WTC11 (cell line): ENCODE data around the gene TERC. TPM values are rescaled to one million over a fixed set of nuclear protein-coding genes. Genes with fewer than 3 reads are reported as not detected.

Experiments used
- ATAC-seq: fragments of 200-7000 bp; cut with Tn5 transposase; 2 replicates; pipeline ENCODE4 v1.10.0; 2021; ENCODE audit warnings: mild to moderate bottlenecking, moderate library complexity
- CTCF ChIA-PET: fragments of 300-600 bp; sonication (Branson Sonifier 250); formaldehyde crosslinking; loops from one replicate; lab custom pipeline; 2021; ENCODE audit warnings: antibody characterized with exemption; lab: Charles Lee
- POLR2A ChIA-PET: fragments of 350-600 bp; sonication (Branson Sonifier 250); formaldehyde crosslinking; loops from one replicate; lab custom pipeline; 2021; ENCODE audit warnings: antibody characterized with exemption; lab: Charles Lee
- DNase-seq: peaks from one replicate; pipeline ENCODE4 v3.0.0; 2021; ENCODE audit warnings: low spot score
- H3K27ac Mint-ChIP-seq: 2 replicates; pipeline ENCODE4 v1.8.0; 2021; ENCODE audit warnings: mixed read lengths
- H3K27me3 Mint-ChIP-seq: 2 replicates; pipeline ENCODE4 v1.8.0; 2021; ENCODE audit warnings: low read depth, mild to moderate bottlenecking, moderate library complexity, mixed read lengths
- H3K36me3 Mint-ChIP-seq: 2 replicates; pipeline ENCODE4 v1.8.0; 2021; ENCODE audit warnings: mixed read lengths
- H3K4me1 Mint-ChIP-seq: 2 replicates; pipeline ENCODE4 v1.8.0; 2022; ENCODE audit warnings: mixed read lengths
- H3K4me3 Mint-ChIP-seq: 2 replicates; pipeline ENCODE4 v1.8.0; 2021; ENCODE audit warnings: mild to moderate bottlenecking, moderate library complexity, mixed read lengths
- H3K9me3 Mint-ChIP-seq: 2 replicates; pipeline ENCODE4 v1.8.0; 2021; ENCODE audit warnings: mixed read lengths
- CREB1 ChIP-seq: sonication (generic); formaldehyde crosslinking; IDR thresholded peaks from 2 replicates; pipeline ENCODE4 v1.8.0; 2023; ENCODE audit warnings: mild to moderate bottlenecking, missing genetic modification reagents
- ERG ChIP-seq: fragments of 250-450 bp; sonication (Bioruptor Pico); IDR thresholded peaks from 2 replicates; pipeline ENCODE4 v1.8.0; 2021; ENCODE audit warnings: mild to moderate bottlenecking
- ETV6 ChIP-seq: sonication (generic); formaldehyde crosslinking; IDR thresholded peaks from 2 replicates; pipeline ENCODE4 v1.8.1; 2022; ENCODE audit warnings: mild to moderate bottlenecking, missing genetic modification reagents
- FOXJ3 ChIP-seq: sonication (generic); formaldehyde crosslinking; IDR thresholded peaks from 2 replicates; pipeline ENCODE4 v1.9.0; 2021; ENCODE audit warnings: missing genetic modification reagents, mild to moderate bottlenecking, borderline replicate concordance
- FOXK1 ChIP-seq: sonication (generic); formaldehyde crosslinking; IDR thresholded peaks from 2 replicates; pipeline ENCODE4 v1.8.0; 2022; ENCODE audit warnings: mild to moderate bottlenecking, moderate library complexity, missing genetic modification reagents
- FOXP4 ChIP-seq: sonication (generic); formaldehyde crosslinking; IDR thresholded peaks from 2 replicates; pipeline ENCODE4 v1.8.0; 2022; ENCODE audit warnings: mild to moderate bottlenecking, missing genetic modification reagents
- GABPB1 ChIP-seq: sonication (generic); formaldehyde crosslinking; IDR thresholded peaks from 2 replicates; pipeline ENCODE4 v1.8.1; 2023; ENCODE audit warnings: mild to moderate bottlenecking, missing genetic modification reagents
- HMGXB4 ChIP-seq: sonication (generic); formaldehyde crosslinking; IDR thresholded peaks from 2 replicates; pipeline ENCODE4 v1.8.1; 2023; ENCODE audit warnings: mild to moderate bottlenecking, moderate library complexity, missing genetic modification reagents
- JUN ChIP-seq: sonication (generic); formaldehyde crosslinking; IDR thresholded peaks from 2 replicates; pipeline ENCODE4 v1.8.0; 2023; ENCODE audit warnings: mild to moderate bottlenecking, missing genetic modification reagents
- KAT7 ChIP-seq: sonication (generic); formaldehyde crosslinking; IDR thresholded peaks from 2 replicates; pipeline ENCODE4 v1.8.1; 2023; ENCODE audit warnings: missing genetic modification reagents, mild to moderate bottlenecking, borderline replicate concordance
- MAX ChIP-seq: sonication (generic); formaldehyde crosslinking; IDR thresholded peaks from 2 replicates; pipeline ENCODE4 v1.8.0; 2022; ENCODE audit warnings: mild to moderate bottlenecking, missing genetic modification reagents
- NR1H2 ChIP-seq: sonication (generic); formaldehyde crosslinking; IDR thresholded peaks from 2 replicates; pipeline ENCODE4 v1.9.0; 2021; ENCODE audit warnings: mild to moderate bottlenecking, moderate library complexity, missing genetic modification reagents
- RORB ChIP-seq: fragments of 250-450 bp; sonication (Bioruptor Pico); IDR thresholded peaks from 2 replicates; pipeline ENCODE4 v1.9.0; 2021; ENCODE audit warnings: mild to moderate bottlenecking
- SOX15 ChIP-seq: fragments of 250-450 bp; sonication (Bioruptor Pico); IDR thresholded peaks from 2 replicates; pipeline ENCODE4 v1.9.0; 2021; ENCODE audit warnings: mild to moderate bottlenecking
- STAT6 ChIP-seq: sonication (generic); formaldehyde crosslinking; conservative IDR thresholded peaks from 2 replicates; pipeline ENCODE4 v1.8.1; 2023; ENCODE audit warnings: mild to moderate bottlenecking, low read depth, missing genetic modification reagents, moderate library complexity
- ZBTB21 ChIP-seq: sonication (generic); formaldehyde crosslinking; IDR thresholded peaks from 2 replicates; pipeline ENCODE4 v1.8.1; 2023; ENCODE audit warnings: mild to moderate bottlenecking, missing genetic modification reagents, borderline replicate concordance
- ZNF121 ChIP-seq: sonication (generic); formaldehyde crosslinking; IDR thresholded peaks from 2 replicates; pipeline ENCODE4 v1.8.0; 2023; ENCODE audit warnings: missing genetic modification reagents
- ZNF219 ChIP-seq: sonication (generic); formaldehyde crosslinking; IDR thresholded peaks from 2 replicates; pipeline ENCODE4 v1.8.0; 2023; ENCODE audit warnings: missing genetic modification reagents, mild to moderate bottlenecking, borderline replicate concordance
- ZNF281 ChIP-seq: sonication (generic); formaldehyde crosslinking; IDR thresholded peaks from 2 replicates; pipeline ENCODE4 v1.8.0; 2023; ENCODE audit warnings: mild to moderate bottlenecking, missing genetic modification reagents
- ZNF416 ChIP-seq: fragments of 250-450 bp; sonication (Bioruptor Pico); IDR thresholded peaks from 2 replicates; pipeline ENCODE4 v1.9.0; 2021; ENCODE audit warnings: mild to moderate bottlenecking, inconsistent platforms
- ZNF423 ChIP-seq: fragments of 250-450 bp; sonication (Bioruptor Pico); IDR thresholded peaks from 2 replicates; pipeline ENCODE4 v2.1.2; 2022; ENCODE audit warnings: mild to moderate bottlenecking, moderate library complexity
- ZNF512 ChIP-seq: sonication (generic); formaldehyde crosslinking; IDR thresholded peaks from 2 replicates; pipeline ENCODE4 v1.8.1; 2022; ENCODE audit warnings: missing genetic modification reagents, borderline replicate concordance
- total RNA-seq: library from RNA; stranded (reverse); gene quantifications from 3 replicates; pipeline ENCODE4 v1.2.3, GENCODE V29; 2021

Gene TERC
- total RNA-seq, 1 experiment from 2014 or later = 34.3 TPM

GRCh38 chr3:169772897-169773816 is 8.3 kb upstream of the TERC start, which contains the start of gene MYNN (continued):
- TF ChIP-seq FOXP4 (CRISPR knock-in tag) (peak; percentile 63; the same call in 1 of the 2 replicates), ZNF512 (CRISPR knock-in tag) (no peak), KAT7 (CRISPR knock-in tag) (peak; percentile 61; the same call in 1 of the 2 replicates), ZNF423 (peak; percentile 68), ETV6 (peak; percentile 64), MAX (CRISPR knock-in tag) (peak; percentile 43), GABPB1 (CRISPR knock-in tag) (peak; percentile 64), HMGXB4 (CRISPR knock-in tag) (peak; percentile 79), ZNF219 (CRISPR knock-in tag) (no peak)

GRCh38 chr3:169772305-169772896 is 7.5 kb upstream of the TERC start:
- H3K4me1 Mint-ChIP-seq = peaks cover 35% of the 10 kb centered on the region
- peaks cover 21% of the 10 kb centered on the region for H3K36me3 Mint-ChIP-seq
- ATAC-seq = peak; percentile 40
- no peaks in the 10 kb centered on the region for H3K9me3 Mint-ChIP-seq
- TF ChIP-seq RORB (CRISPR knock-in tag) (no peak), ERG (no peak), CREB1 (CRISPR knock-in tag) (no peak), ZNF219 (CRISPR knock-in tag) (no peak), STAT6 (CRISPR knock-in tag) (no peak), FOXK1 (CRISPR knock-in tag) (no peak), ZNF416 (CRISPR knock-in tag) (no peak), ZNF281 (CRISPR knock-in tag) (no peak), NR1H2 (no peak), ZBTB21 (CRISPR knock-in tag) (no peak), JUN (CRISPR knock-in tag) (no peak), FOXJ3 (no peak), ZNF121 (no peak), SOX15 (no peak)
- TF ChIP-seq, all 79 proteins: peak for 0
- peak; percentile 63 for DNase-seq
- ChIA-PET POLR2A (interaction anchor here (0.6 to 1.3 kb wide), 3 partner anchors 8 to 245 kb away, joined by 5 to 12 read pairs (median 5); partner anchors contain the start of genes SEC62 and TERC), CTCF (interaction anchor here (0.6 to 0.9 kb wide), 2 partner anchors 40 to 709 kb away, joined by 3 to 4 read pairs; partner anchors contain the start of genes LRRC34 and LRRIQ4)
- H3K4me3 Mint-ChIP-seq = peak overlapping the region; percentile 98
- H3K27me3 Mint-ChIP-seq = no peaks in the 10 kb centered on the region; the same call in 1 of the 2 replicates
- H3K27ac Mint-ChIP-seq = peak overlapping the region; percentile 100
